Measurements from ENCODE around the gene EIF4E3. TPM values are rescaled to one million over a fixed set of nuclear protein-coding genes. Genes with fewer than 3 reads are reported as not detected.
A peak's percentile ranks its signal among the peaks of the same experiment; 100 is the strongest.

Gene EIF4E3
- total and polyA plus RNA-seq, 7 donors = 14.8 to 35.3 (median 30.1) TPM

- H3K4me3 ChIP-seq = no peak overlapping the region
- DNase-seq = no peak
- no peaks in the 10 kb centered on the region for H3K9me3 ChIP-seq
- no peak overlapping the region for H3K27ac ChIP-seq
- 96 to 98% methylated on average over 1 of the region's 1 CpG for WGBS, 2 donors
- no peak for TF ChIP-seq POLR2AphosphoS5 (IDR thresholded peaks at IDR 0.05)
- TF ChIP-seq CTCF (IDR thresholded peaks at IDR 0.05) = no peak
- TF ChIP-seq EP300 (IDR thresholded peaks at IDR 0.05) = no peak
- no peak for TF ChIP-seq POLR2A (IDR thresholded peaks at IDR 0.05)
- no peaks in the 10 kb centered on the region for H3K27me3 ChIP-seq
- peaks cover 0 to 46% (median 34%) of the 10 kb centered on the region in 4 donors for H3K4me1 ChIP-seq
- intact Hi-C loops (cut with DNase I) = no loop called here
- no peaks in the 10 kb centered on the region for H3K36me3 ChIP-seq
Measured at GRCh38 chr3:71692139-71692538, 33.1 kb downstream of the EIF4E3 start.

- intact Hi-C loops (cut with DNase I) = no loop called here
- Histone ChIP-seq H3K4me3 (no peak overlapping the region), H3K27ac (peak overlapping the region; percentile 49 to 57 (median 50)), H3K4me1 (peaks cover 0 to 52% (median 36%) of the 10 kb centered on the region in 4 donors), H3K36me3 (no peaks in the 10 kb centered on the region), H3K9me3 (no peaks in the 10 kb centered on the region), H3K27me3 (no peaks in the 10 kb centered on the region)
- 71 to 76% methylated on average over 4 of the region's 4 CpGs for WGBS, 2 donors
- no peak for DNase-seq
- TF ChIP-seq POLR2AphosphoS5 (IDR thresholded peaks at IDR 0.05) (peak in 3 of 4 donors; percentile 23 to 28 (median 24)), POLR2A (IDR thresholded peaks at IDR 0.05) (no peak)
Measured at GRCh38 chr3:71690341-71690841, 34.8 kb downstream of the EIF4E3 start.

DNA sequence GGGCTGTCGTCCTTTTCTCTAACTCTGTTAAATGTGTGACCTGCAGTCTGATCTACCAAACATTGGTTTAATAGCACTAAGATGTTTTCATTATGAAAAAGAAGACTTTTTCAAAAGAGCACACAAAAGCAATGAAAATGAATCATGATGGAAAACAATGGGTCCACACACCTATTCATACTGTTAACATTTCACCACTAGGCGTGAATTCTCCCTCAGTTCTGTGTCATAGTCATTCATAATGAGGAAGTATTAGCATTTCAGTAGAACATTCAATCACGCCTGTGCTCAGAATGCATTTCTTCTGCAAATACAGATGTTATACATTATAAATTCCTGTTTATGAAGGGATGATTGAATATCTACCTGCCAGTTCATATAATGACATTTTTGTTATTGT lies 35.9 kb downstream of the EIF4E3 start:
- intact Hi-C loops (cut with DNase I) = loop anchor here (10.0 kb wide), 1 partner anchor 554 kb away; no protein-coding TSS in a partner anchor
- TF ChIP-seq POLR2AphosphoS5 (IDR thresholded peaks at IDR 0.05) = no peak
- TF ChIP-seq EP300 (IDR thresholded peaks at IDR 0.05) = no peak
- no peak for TF ChIP-seq POLR2A (IDR thresholded peaks at IDR 0.05)
- 51 to 72% methylated on average over 3 of the region's 3 CpGs for WGBS, 2 donors

GRCh38 chr3:71688121-71688520 lies 37.1 kb downstream of the EIF4E3 start:
- DNase-seq = no peak
- whole genome bisulfite sequencing, 2 donors = 34 to 84% methylated on average over 1 of the region's 1 CpG
- Histone ChIP-seq H3K9me3 (no peaks in the 10 kb centered on the region), H3K27ac (no peak overlapping the region), H3K4me3 (no peak overlapping the region), H3K36me3 (no peaks in the 10 kb centered on the region), H3K27me3 (no peaks in the 10 kb centered on the region), H3K4me1 (peaks cover 0 to 53% (median 37%) of the 10 kb centered on the region in 4 donors)
- TF ChIP-seq EP300 (IDR thresholded peaks at IDR 0.05) (no peak), POLR2A (IDR thresholded peaks at IDR 0.05) (no peak), CTCF (IDR thresholded peaks at IDR 0.05) (no peak), POLR2AphosphoS5 (IDR thresholded peaks at IDR 0.05) (no peak)
- intact Hi-C loops (cut with DNase I) = loop anchor here (10.0 kb wide), 1 partner anchor 553 kb away; no protein-coding TSS in a partner anchor

More for the DNA sequence above, 35.9 kb downstream of the EIF4E3 start:
- Histone ChIP-seq H3K4me1 (peaks cover 0 to 53% (median 38%) of the 10 kb centered on the region in 4 donors), H3K4me3 (no peak overlapping the region), H3K27ac (no peak overlapping the region), H3K36me3 (no peaks in the 10 kb centered on the region), H3K27me3 (no peaks in the 10 kb centered on the region), H3K9me3 (no peaks in the 10 kb centered on the region)
- no peak for DNase-seq

GRCh38 chr3:71685686-71686085 lies 39.5 kb downstream of the EIF4E3 start:
- 36 to 74% methylated on average over 7 of the region's 7 CpGs for WGBS, 2 donors
- Histone ChIP-seq H3K27ac (peak overlapping the region in 1 of 4 donors; percentile 67), H3K36me3 (no peaks in the 10 kb centered on the region), H3K9me3 (no peaks in the 10 kb centered on the region), H3K4me1 (peaks cover 0 to 66% (median 46%) of the 10 kb centered on the region in 4 donors), H3K4me3 (no peak overlapping the region), H3K27me3 (no peaks in the 10 kb centered on the region)
- no peak for DNase-seq
- TF ChIP-seq POLR2A (IDR thresholded peaks at IDR 0.05) (no peak), CTCF (IDR thresholded peaks at IDR 0.05) (no peak), EP300 (IDR thresholded peaks at IDR 0.05) (no peak), POLR2AphosphoS5 (IDR thresholded peaks at IDR 0.05) (no peak)
- intact Hi-C loops (cut with DNase I) = loop anchor here (10.0 kb wide), 1 partner anchor 551 kb away; no protein-coding TSS in a partner anchor
